ENCODE results near the gene CABP7. TPM values are rescaled to one million over a fixed set of nuclear protein-coding genes. Genes with fewer than 3 reads are reported as not detected.

The CABP7 gene
- total RNA-seq, 1 experiment from 2014 or later = not detected

GRCh38 chr22:29765905-29766631, 46.3 kb downstream of the CABP7 start (continued):
- TF ChIP-seq ATF3 (IDR thresholded peaks at IDR 0.05) (no peak), SRF (IDR thresholded peaks at IDR 0.05; ENCODE audit: low read depth) (no peak), POLR2A (IDR thresholded peaks at IDR 0.05; ENCODE audit: borderline replicate concordance, extremely low read depth, insufficient read depth, insufficient read length) (no peak), TCF7L2 (IDR thresholded peaks at IDR 0.05; ENCODE audit: borderline replicate concordance, extremely low read depth, insufficient read depth, insufficient read length) (no peak), JUND (IDR thresholded peaks at IDR 0.05) (no peak), MAX (IDR thresholded peaks at IDR 0.05) (no peak)

GRCh38 chr22:29766632-29767170, 46.9 kb downstream of the CABP7 start, which contains the start of gene ZMAT5:
Gene ZMAT5 (minus strand): TSS chr22:29767007. CDS start chr22:29748544, 18,463 bp downstream.
- no peaks in the 10 kb centered on the region for H3K9me2 ChIP-seq (ENCODE audit: insufficient read depth)
- no peak within 1 kb of the TSS for H2AFZ ChIP-seq (ENCODE audit: low read depth, low read length, poor library complexity, severe bottlenecking)
- BruUV-seq (replicated peaks) = no TSS peak
- ChIA-PET POLR2A (interaction anchor here (0.8 kb wide), 1 partner anchor 65 kb away, joined by 3 read pairs; no protein-coding TSS in a partner anchor), CTCF (interaction anchor here (1.0 kb wide), 1 partner anchor 322 kb away, joined by 7 read pairs; no protein-coding TSS in a partner anchor), RAD21 (ENCODE audit: low non-redundant PET in 1 of 2, low total read pairs in 2 of 2, uncharacterized antibody in 2 of 2, unreplicated experiment in 2 of 2) (interaction anchor here in 1 of 2 experiments (0.7 to 1.1 kb wide), 2 partner anchors 64 to 65 kb away, joined by 3 read pairs; no protein-coding TSS in a partner anchor)
- no peaks in the 10 kb centered on the region for H3K27me3 ChIP-seq (ENCODE audit: insufficient read depth, low read length)
- H3K4me3 ChIP-seq (replicated peaks in 1 of 2; ENCODE audit: low read depth in 1 of 2, low read length in 2 of 2) = peak within 1 kb of the TSS; percentile 75 to 83
- no peaks in the 10 kb centered on the region for H3K9me3 ChIP-seq (ENCODE audit: control insufficient read depth in 1 of 2, insufficient read depth in 1 of 2, low read depth in 1 of 2, low read length in 2 of 2)
- H3K27ac ChIP-seq (ENCODE audit: low read depth, low read length) = peak within 1 kb of the TSS; percentile 82
- H4K20me1 ChIP-seq (ENCODE audit: insufficient read depth) = no peaks in the 10 kb centered on the region
- peaks cover 14 to 37% of the 10 kb centered on the region in 2 experiments for H3K4me1 ChIP-seq (ENCODE audit: control insufficient read depth in 1 of 2, insufficient read depth in 2 of 2, low read length in 2 of 2)
- H3K36me3 ChIP-seq (ENCODE audit: control insufficient read depth in 1 of 2, insufficient read depth in 2 of 2, low read length in 2 of 2) = peaks cover 15 to 19% of the 10 kb centered on the region in 2 experiments; a peak in 3 of 4 replicates
- peak within 1 kb of the TSS; percentile 91 for H3K4me2 ChIP-seq (ENCODE audit: low read length)
- ATAC-seq = peak; percentile 96
- TF ChIP-seq CEBPB (IDR thresholded peaks at IDR 0.05; ENCODE audit: low read depth) (no peak), ATF3 (IDR thresholded peaks at IDR 0.05) (no peak), TCF7L2 (IDR thresholded peaks at IDR 0.05; ENCODE audit: borderline replicate concordance, extremely low read depth, insufficient read depth, insufficient read length) (no peak), FOSL1 (IDR thresholded peaks at IDR 0.05; ENCODE audit: low read depth) (no peak), SP1 (IDR thresholded peaks at IDR 0.05; ENCODE audit: low read depth) (peak; percentile 73), ELF1 (IDR thresholded peaks at IDR 0.05; ENCODE audit: borderline replicate concordance, low read depth) (peak; percentile 53; the same call in 1 of the 2 replicates), CBX3 (IDR thresholded peaks at IDR 0.05; ENCODE audit: low read depth) (no peak), ZBTB33 (IDR thresholded peaks at IDR 0.05; ENCODE audit: extremely low read depth, insufficient replicate concordance, low read length) (peak; percentile 80), SRF (IDR thresholded peaks at IDR 0.05; ENCODE audit: low read depth) (no peak), SIN3A (IDR thresholded peaks at IDR 0.05; ENCODE audit: low read depth) (peak; percentile 73; the same call in 1 of the 2 replicates), JUND (IDR thresholded peaks at IDR 0.05) (no peak), POLR2AphosphoS5 (IDR thresholded peaks at IDR 0.05; ENCODE audit: low read depth, low read length) (peak; percentile 91), MAX (IDR thresholded peaks at IDR 0.05) (no peak; the same call in 1 of the 2 replicates), POLR2A (IDR thresholded peaks at IDR 0.05; ENCODE audit: borderline replicate concordance, extremely low read depth, insufficient read depth, insufficient read length) (peak; percentile 92)
- intact Hi-C loops (cut with micrococcal nuclease) = no loop called here
- H3K9ac ChIP-seq (ENCODE audit: low read length) = peak within 1 kb of the TSS; percentile 80
- H3K79me2 ChIP-seq (ENCODE audit: insufficient read depth, low read length) = peaks cover 32% of the 10 kb centered on the region
- DNase-seq (ENCODE audit: low read depth, low spot score) = peak; percentile 97
